GM18870 (cell line): ENCODE measurements around the gene COX7A2L.
"Not testable (repeated sequence)": the region's sequence is repeated elsewhere in the genome, so short reads cannot be mapped to it uniquely, and the experiment has no call there.

Experiments used
- ATAC-seq: cut with Tn5 transposase; IDR thresholded peaks from one replicate; pipeline ENCODE4 v1.9.1; 2021; ENCODE audit warnings: moderate library complexity; ENCODE audit not compliant: unreplicated experiment

The COX7A2L gene

GRCh38 chr2:42368817-42369531, 8.0 kb upstream of the COX7A2L start:
- ATAC-seq = no peak

GRCh38 chr2:42367835-42368234, 6.8 kb upstream of the COX7A2L start:
- no peak for ATAC-seq

- no peak for ATAC-seq
Observed at GRCh38 chr2:42366411-42366810, 5.4 kb upstream of the COX7A2L start.

DNA sequence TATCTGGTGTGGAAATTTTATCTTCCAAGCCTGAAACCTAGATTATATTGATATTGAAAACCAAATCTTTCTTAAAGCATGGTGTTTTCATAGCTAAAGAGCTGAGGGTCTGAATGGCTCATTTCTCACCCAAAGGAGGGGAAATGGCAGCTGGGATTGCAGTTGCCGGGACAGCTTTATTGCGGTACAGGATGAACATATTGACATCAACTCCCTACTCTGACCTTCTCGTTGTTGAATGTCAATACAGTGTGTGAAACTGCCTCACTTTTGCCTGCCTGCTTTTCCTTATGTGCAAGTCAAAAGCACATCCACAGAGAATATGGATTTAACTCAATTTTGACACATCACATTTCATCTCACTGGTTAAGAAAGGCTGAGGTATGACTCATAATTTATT, 3.6 kb upstream of the COX7A2L start:
- no peak for ATAC-seq

DNA sequence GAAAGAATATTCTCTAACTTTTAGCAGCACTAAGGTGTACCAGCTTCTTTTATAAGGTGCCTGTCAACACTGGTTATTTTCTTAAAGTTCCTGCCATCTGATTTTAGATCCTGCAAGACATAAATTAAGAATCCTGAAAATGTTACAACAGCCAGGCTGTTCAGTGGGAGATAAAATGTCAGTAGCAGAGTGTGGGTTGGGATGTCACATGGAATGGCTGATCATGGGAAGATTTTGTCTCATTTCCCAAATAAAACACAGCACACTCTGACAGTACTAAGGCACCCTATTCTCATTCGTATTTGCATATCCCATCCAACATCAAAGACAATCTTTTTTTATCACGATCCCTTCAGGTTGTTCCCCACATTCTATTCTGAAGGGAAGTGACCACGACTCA, 2.4 kb upstream of the COX7A2L start:
- ATAC-seq = no peak

- ATAC-seq = no peak
Observed at GRCh38 chr2:42361728-42362283, 789 bp upstream of the COX7A2L start.

DNA sequence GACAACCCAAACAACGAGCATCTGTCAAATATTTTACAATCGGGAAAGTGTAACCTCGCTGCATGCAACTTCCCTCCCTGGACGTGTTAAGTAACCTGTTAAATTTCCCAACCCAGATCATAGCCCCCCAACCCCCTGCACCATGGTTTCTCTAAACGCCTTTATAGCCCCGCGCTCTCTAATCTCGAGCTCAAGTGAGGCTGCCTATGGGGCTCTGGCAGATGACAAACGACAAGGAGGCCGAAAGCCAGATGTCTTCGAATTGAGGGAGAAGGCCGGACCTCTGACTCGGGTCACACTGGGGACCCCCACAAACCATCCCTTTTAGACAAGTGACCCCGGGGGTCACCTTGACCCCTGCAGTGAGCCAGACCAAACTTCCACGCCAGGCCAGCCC, 526 bp downstream of the COX7A2L start:
- ATAC-seq = no peak

GRCh38 chr2:42359965-42360483, 993 bp downstream of the COX7A2L start:
- ATAC-seq = no peak

DNA sequence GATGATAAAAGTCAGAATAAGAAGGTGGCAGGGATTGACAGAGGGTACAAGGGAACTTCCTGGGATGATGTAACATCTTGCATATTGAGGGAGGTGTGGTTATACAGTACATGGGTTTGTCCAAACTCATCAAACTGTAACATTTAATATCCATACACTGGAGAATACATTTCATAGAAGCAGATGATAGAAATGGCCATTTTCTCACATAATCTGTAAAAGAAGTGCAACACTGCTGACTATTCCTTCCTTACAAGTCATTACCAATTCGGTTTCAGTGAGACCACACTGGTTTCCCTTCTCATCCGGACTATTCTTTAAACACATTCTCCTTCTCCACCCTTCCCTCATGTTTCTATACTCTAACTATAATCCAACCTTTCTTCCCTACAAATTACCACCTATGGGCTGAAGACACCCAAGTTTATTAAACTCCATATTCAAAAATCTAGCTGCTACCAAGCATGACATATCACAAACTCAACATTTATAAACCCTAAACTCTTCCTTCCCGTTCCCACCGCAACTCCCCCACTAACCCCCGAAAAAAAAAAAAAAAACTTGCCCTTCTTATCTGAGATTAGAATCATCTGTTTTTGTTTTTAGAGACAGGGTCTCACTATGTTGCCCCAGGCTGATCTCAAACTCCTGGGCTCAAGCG, 1.6 kb downstream of the COX7A2L start:
- ATAC-seq = no peak

- no peak for ATAC-seq
Observed at GRCh38 chr2:42353792-42354429, 7.1 kb downstream of the COX7A2L start.

GRCh38 chr2:42351864-42352263, 9.2 kb downstream of the COX7A2L start:
- no peak for ATAC-seq

GRCh38 chr2:42350434-42351063, 10.5 kb downstream of the COX7A2L start:
- ATAC-seq = no peak

GRCh38 chr2:42348113-42348805, 12.8 kb downstream of the COX7A2L start:
- ATAC-seq = no peak

GRCh38 chr2:42347518-42347917, 13.5 kb downstream of the COX7A2L start:
- not testable (repeated sequence) for ATAC-seq

- ATAC-seq = not testable (repeated sequence)
Observed at GRCh38 chr2:42346856-42347255, 14.2 kb downstream of the COX7A2L start.

- no peak for ATAC-seq
Observed at GRCh38 chr2:42345986-42346385, 15.0 kb downstream of the COX7A2L start.

GRCh38 chr2:42342795-42343241, 18.2 kb downstream of the COX7A2L start:
- ATAC-seq = no peak

GRCh38 chr2:42342061-42342794, 18.8 kb downstream of the COX7A2L start:
- ATAC-seq = peak; percentile 45

GRCh38 chr2:42340938-42341636, 19.9 kb downstream of the COX7A2L start:
- no peak for ATAC-seq
